ENCODE data around the gene GRB2.

DNA sequence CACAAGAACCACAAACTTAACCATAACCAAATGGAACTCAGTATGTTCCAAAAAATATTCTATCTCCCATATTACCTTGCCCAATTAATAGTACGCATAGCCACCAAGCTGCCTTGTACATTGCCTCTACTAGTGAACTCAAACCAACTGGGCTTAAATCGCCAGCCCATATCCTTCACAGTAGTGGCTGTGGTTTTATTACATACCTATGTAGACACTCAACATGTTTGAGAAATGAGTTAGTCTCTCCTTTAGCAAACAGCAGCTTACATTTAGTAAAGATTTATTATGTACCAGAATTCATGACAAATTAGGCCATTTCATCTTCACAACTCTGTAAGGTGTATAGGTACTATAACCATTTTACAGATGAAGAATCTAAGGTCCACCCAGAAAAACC is 41.4 kb downstream of the GRB2 start:
- TF ChIP-seq, protein P1, sequence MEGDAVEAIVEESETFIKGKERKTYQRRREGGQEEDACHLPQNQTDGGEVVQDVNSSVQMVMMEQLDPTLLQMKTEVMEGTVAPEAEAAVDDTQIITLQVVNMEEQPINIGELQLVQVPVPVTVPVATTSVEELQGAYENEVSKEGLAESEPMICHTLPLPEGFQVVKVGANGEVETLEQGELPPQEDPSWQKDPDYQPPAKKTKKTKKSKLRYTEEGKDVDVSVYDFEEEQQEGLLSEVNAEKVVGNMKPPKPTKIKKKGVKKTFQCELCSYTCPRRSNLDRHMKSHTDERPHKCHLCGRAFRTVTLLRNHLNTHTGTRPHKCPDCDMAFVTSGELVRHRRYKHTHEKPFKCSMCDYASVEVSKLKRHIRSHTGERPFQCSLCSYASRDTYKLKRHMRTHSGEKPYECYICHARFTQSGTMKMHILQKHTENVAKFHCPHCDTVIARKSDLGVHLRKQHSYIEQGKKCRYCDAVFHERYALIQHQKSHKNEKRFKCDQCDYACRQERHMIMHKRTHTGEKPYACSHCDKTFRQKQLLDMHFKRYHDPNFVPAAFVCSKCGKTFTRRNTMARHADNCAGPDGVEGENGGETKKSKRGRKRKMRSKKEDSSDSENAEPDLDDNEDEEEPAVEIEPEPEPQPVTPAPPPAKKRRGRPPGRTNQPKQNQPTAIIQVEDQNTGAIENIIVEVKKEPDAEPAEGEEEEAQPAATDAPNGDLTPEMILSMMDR (conservative IDR thresholded peaks at IDR 0.05; ENCODE audit: low read depth, low read length): no peak
- TF ChIP-seq EZH2 (IDR thresholded peaks at IDR 0.05; ENCODE audit: borderline replicate concordance, low read depth, low read length, poor library complexity, severe bottlenecking): no peak

Measured in A673 (cell line).